ENCODE data around the gene DNAH7. TPM values are rescaled to one million over a fixed set of nuclear protein-coding genes. Genes with fewer than 3 reads are reported as not detected.

Gene DNAH7
- total and polyA plus RNA-seq, 9 of the 15 experiments (the other 6 are each of a cell fraction or from before 2014, with no cell fraction given): 0.03 to 0.42 (median 0.18) TPM

DNA sequence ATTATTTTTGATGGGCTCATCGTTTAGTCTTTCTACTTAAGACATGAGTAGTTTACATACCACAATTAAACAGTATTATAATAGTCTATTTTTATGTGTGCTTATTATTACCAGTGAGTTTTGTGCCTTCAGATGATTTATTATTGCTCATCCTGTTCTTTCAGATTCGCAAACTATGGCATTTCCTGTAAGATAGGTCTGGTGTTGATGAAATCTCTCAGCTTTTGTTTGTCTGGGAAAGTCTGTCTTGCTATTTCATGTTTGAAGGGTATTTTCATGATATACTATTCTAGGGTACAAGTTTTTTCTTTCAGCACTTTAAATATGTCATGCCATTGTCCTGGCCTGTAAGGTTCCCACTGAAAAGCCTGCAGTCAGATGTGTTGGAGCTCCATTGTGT is 101.3 kb downstream of the DNAH7 start (continued):
- TF ChIP-seq CHCHD3 (CRISPR knock-in tag; IDR thresholded peaks at IDR 0.05): no peak
- no peak for TF ChIP-seq PURB (CRISPR knock-in tag; IDR thresholded peaks at IDR 0.05; ENCODE audit: low read depth)
- no peak for TF ChIP-seq NFE2L1 (tag; IDR thresholded peaks at IDR 0.05; ENCODE audit: borderline replicate concordance, low read depth)
- TF ChIP-seq TGIF2 (CRISPR knock-in tag; IDR thresholded peaks at IDR 0.05): no peak
- TF ChIP-seq, protein P1, sequence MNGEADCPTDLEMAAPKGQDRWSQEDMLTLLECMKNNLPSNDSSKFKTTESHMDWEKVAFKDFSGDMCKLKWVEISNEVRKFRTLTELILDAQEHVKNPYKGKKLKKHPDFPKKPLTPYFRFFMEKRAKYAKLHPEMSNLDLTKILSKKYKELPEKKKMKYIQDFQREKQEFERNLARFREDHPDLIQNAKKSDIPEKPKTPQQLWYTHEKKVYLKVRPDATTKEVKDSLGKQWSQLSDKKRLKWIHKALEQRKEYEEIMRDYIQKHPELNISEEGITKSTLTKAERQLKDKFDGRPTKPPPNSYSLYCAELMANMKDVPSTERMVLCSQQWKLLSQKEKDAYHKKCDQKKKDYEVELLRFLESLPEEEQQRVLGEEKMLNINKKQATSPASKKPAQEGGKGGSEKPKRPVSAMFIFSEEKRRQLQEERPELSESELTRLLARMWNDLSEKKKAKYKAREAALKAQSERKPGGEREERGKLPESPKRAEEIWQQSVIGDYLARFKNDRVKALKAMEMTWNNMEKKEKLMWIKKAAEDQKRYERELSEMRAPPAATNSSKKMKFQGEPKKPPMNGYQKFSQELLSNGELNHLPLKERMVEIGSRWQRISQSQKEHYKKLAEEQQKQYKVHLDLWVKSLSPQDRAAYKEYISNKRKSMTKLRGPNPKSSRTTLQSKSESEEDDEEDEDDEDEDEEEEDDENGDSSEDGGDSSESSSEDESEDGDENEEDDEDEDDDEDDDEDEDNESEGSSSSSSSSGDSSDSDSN (IDR thresholded peaks at IDR 0.05; ENCODE audit: borderline replicate concordance in 1 of 2, low read depth in 2 of 2, low read length in 2 of 2): no peak
- TF ChIP-seq, protein P2, sequence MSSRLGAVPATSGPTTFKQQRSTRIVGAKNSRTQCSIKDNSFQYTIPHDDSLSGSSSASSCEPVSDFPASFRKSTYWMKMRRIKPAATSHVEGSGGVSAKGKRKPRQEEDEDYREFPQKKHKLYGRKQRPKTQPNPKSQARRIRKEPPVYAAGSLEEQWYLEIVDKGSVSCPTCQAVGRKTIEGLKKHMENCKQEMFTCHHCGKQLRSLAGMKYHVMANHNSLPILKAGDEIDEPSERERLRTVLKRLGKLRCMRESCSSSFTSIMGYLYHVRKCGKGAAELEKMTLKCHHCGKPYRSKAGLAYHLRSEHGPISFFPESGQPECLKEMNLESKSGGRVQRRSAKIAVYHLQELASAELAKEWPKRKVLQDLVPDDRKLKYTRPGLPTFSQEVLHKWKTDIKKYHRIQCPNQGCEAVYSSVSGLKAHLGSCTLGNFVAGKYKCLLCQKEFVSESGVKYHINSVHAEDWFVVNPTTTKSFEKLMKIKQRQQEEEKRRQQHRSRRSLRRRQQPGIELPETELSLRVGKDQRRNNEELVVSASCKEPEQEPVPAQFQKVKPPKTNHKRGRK (tag; IDR thresholded peaks at IDR 0.05): no peak
- TF ChIP-seq ZNF165 (CRISPR knock-in tag; IDR thresholded peaks at IDR 0.05; ENCODE audit: borderline replicate concordance): no peak
- no peak for TF ChIP-seq STAT5A (IDR thresholded peaks at IDR 0.05; ENCODE audit: borderline replicate concordance, low read length)
- TF ChIP-seq NCOR1 (IDR thresholded peaks at IDR 0.05): no peak

All from K562 (cell line).